Effector CD4-positive, alpha-beta T cell (primary cell): ENCODE measurements around the gene KCNK10.

Experiments
- DNase-seq: peaks from one replicate; pipeline ENCODE4 v3.0.0-alpha.2; 2020

KCNK10 gene

DNA sequence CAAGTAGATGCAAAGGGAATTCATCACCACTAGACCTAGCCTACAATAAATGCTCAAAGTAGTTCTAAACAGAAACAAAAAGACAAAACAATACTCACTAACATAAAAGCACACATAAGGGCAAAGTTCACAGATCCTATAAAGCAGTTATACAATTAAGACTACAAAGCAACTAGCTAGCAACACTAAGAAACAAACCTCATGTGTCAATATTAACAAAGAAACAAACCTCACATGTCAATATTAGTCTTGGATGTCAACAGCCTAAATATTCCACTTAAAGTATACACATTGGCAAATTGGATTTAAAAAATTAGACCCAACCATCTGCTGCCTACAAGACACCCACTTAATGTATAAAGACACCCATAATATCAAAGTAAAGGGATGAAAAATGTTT lies 152.7 kb downstream of the KCNK10 start:
- DNase-seq = no peak

DNA sequence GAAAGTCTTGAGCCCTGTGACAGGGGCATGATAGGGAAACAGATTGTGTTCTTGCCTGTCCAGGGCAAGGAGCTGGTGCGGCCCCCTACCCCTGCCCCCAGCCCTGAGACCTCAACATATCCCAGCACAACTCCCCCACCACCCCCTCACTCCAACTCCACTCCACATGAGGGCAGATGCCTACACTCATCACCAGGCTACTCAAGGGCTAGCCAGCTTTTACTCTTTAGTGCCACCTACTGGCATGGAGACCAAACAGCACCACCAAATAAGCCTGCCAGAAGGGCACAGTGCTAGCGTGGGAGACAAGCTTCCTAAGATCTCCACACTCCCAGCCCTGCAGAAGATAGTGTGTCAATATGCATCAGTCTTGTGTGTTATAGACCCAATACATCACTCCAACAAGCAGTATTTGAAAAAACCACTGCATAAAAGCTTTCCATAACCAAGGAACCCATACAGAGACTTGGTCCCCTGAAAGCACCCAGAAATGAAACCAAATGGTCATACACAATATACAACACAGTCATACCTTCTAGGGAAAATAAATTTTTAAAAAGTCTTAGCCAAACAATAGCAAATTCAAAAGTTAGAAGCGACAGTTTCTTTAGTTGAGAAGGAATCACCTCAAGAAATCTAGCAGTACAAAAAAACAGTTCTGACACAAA lies 154.4 kb downstream of the KCNK10 start:
- DNase-seq = peak; percentile 24

DNA sequence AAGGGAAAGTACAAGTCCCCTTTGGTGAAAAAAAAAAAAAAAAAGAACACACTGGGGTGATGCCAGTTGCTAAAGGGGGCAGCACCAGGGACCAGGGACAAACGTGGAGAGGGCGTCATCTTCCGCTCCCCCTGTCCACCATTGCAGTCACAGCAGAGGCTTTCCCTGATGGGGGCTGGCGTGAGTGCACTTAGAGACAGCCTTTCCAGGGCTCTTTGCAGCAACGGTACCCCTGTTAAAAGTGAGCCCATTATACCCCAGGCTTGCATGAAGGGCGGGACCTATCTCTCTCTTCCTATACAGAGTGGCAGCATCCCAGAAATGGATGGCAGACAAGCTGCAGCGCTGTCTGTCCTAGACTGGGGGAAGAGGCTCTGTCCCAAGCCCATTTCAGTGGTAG lies 155.0 kb downstream of the KCNK10 start:
- DNase-seq = no peak

DNA sequence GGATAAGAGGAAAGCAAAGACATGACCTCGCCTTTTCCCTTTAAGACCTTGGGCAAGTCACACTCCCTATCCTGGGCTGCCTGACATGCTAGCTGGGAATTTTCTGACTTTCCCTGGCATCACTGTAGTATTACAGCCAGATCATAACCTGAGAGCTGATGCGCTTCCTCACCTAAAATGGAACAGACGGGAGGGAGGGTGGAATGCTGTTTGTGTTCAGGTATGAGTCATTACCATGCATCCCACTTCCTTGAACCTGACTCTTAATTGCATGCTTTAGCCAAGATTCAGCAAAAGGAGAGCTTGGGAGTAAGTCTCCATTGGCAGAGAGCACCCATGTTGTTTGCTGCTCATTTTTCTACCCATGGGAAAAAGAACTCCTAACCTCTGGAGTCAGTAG lies 156.5 kb downstream of the KCNK10 start:
- no peak for DNase-seq

DNA sequence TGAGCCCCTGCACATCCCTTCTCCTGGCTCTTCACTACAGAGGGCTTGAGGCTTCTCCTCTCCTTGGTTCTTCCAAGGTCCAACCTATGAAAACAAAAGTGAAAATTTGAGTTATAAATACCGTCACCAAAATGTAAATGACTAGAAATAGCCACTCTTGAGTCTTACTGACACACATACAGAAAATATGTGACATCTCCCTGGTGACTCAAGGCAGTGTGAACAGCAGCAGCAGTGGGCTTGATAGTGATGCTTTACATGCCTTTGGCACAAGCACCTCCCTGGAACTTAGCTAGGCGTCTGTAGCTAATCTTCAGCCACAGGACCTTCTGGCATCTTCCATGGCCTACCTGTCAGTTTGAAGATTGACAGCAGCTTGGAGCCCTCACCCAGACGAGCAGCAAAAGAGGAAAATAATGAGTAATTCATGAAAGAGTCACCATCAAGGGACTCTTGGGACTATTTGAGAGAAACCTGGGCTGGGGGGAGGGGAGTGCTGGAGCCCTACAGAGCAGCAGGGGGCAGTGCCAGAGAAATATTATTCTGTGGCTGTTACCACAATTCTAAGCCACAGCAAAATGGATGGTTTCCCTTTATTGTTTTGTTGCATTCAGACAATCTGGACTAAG lies 158.0 kb downstream of the KCNK10 start:
- DNase-seq = no peak

DNA sequence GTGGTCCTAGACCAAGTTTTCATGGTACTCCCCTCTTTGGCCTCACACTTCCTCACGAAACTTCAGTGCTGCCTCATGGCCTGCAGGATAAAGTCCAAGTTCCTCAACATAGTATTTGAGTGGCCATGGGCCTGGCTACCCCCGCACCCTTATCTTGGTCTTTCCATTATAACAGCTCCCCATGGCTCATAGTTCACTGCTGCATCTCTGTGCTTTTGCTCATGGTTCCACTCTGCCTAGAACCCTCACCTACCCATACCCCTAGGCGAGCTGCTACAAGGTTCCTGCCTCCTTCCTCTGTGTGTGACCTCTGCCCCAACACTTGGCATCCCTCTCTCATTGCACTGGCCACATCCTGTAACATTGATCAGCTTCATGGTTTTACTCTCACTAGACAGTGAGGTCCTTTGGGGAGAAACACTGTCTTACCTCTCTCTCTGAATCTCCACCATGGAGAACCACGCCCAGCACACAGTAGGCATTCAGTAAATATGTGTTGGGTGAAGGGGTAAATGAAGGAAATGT lies 159.3 kb downstream of the KCNK10 start:
- DNase-seq = no peak

DNA sequence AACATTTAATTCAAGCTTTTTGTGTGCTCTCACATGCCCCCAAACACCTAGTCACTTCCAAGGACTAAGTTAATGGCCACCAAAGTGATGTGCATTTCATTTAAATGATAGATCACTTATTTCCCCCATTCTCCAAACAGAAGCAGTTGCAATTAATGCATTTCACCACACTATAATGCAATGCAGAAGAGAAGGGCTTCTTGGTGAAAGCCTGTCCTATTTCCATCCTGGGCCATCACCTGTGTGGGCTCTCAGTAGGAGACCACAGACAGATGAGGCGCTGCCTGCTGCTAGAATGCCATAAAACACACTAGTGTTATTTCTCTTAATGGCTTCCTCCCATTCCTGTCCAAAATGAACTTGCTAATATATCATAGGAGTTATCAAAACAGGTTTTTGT lies 166.9 kb downstream of the KCNK10 start:
- DNase-seq = no peak

DNA sequence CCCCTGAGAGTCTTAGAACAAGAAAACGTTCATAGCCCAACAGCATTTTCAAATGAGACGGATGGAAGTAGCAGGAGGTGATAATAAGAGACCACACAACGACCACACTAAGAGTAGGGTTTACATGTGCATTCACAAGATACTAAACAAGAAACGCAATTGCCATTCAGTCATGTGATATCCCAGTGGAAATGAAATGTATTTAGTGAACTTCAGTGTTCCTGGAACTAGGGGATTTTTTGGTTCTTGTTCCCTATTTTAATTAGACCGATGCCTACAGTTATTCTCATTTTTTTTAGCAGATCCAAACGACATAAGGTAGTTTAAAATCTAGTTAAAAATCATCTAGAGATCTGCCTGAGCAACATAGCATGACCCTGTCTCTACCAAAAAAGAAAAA lies 168.1 kb downstream of the KCNK10 start:
- DNase-seq = no peak

DNA sequence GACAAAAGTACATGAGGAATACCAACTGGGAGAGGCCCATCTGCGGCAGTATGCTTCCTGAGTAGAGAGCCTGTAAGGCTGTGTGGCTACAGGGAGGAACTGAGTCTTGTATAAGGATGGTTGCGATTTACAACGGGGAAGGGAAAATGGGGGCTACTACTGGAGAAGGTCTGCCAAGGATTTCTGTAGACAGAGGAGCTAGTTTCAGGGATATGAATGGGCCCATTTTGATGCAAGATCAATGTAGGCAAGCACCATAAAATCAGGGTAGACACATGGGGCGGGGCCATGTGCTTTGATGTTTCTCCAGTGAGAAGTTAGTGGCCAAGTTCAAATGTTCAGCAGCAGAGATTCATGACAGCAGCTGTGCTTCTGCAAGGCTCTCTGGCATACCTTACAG lies 168.7 kb downstream of the KCNK10 start:
- DNase-seq = no peak

DNA sequence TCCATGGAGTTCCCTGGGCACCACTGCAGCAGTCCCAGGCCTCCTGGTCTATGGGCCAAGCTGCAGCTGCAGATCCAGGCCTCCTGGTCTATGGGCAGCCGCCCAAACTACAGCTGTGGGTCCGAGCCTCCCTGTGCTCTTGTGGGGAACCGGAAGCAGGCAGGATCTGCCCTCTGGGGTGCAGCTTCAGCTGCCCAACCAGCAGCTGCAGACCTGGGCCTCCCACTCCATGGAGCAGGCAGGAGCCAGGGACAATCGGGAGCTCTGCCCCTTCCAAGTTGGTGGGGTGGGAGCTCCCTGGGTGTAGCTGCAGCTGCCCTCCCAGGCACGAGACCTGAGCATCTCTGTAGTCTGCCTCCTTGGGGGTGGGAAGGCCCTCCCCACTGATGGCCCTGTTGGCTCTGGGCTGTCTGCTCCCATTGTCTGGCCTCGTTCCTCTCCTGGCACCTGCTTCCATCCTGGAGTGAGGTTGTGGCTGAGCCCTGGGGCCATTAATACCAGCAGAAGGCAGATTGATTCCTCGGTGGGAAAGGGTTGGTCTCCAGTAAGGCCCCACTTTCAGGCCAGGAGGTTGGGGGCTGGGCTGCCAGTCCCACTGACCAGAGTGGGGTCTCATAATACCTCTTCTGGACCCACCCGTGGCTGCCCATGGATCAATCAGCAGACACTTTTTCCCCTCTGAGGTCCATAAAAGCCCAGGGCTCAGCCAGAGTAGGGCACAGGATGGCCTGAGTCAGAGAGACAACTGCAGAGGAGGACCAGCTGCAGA lies 176.0 kb downstream of the KCNK10 start:
- no peak for DNase-seq

DNA sequence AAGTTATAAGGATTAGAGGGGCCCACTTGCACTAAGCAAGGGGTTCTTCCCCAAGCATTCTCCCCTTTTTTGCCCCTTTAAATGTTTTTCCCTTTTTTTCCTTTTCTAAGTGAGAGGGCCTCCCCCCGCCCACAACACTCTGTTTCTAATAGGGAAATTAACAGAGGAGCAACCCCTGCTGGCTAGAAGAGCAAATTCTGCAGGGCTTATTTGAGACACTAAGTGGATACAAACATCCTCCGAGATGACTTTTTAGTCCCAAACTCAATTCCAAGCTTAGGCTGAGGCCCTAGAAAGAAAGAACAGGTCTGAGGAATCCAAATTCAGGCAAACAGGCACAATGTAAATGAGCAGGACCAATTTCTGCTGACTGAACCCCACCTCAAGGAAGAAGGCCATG lies 179.3 kb downstream of the KCNK10 start:
- no peak for DNase-seq

DNA sequence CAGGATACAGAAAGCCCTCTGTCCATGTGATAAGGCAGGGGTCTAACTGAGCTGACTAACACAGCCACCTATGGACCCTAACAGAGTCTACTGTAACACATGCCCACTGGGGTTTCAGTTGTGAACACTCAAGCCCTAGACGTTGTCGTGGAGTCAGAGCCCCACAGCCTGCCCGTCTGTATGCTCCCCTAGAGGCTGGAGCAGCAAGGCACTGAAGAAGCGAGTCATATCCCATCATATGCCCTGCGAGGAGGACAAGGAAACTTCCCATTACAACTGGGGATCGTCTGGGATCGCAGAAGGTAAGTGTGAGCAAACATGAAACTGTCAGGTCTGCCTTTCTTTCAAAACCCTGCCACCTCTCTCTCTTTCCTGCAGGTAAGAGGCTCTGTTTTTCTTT lies 180.1 kb downstream of the KCNK10 start:
- no peak for DNase-seq

DNA sequence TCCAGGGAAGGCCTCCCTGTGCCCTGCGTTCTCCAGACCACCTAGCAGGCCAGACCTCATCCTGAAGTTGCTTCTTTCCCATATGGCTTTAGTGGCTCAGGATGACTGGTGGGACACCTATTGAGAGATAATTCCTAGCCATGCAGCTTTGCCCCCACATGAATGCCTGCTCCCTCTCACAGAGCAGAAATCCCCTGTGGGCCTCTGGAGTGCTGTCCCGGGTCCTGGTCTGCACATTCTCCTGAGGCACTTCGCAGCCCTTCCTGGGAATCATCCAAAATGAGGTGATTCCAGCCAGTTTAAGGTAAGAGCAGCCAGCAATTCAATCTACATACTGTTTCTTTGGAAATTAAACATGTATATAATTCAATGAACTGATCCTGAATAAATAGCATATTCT lies 182.2 kb downstream of the KCNK10 start:
- DNase-seq = no peak

DNA sequence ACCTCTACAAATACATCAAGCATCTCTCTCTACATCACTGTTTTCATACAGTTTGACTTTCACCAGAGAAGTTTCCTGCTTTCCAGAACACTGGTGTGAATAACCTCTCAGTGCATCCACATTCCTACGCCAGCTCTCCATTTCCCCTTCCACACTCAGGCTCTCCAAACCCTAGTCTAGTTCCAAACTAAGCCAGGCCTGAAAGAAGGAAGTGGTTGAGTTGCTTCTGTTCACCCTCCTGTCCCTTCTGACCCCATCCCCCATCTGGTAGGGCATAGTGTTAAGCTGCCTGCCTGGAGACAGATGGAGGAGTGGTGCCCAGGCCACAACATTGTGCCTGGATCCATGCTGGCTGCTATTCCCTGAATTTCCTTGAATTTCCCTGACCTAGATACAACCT lies 185.7 kb downstream of the KCNK10 start:
- no peak for DNase-seq
